Activated CD4-positive, alpha-beta T cell treated with anti-CD3 and anti-CD28 coated beads for 36 hours (primary cell): ENCODE data around the gene CABP2. TPM values are rescaled to one million over a fixed set of nuclear protein-coding genes. Genes with fewer than 3 reads are reported as not detected.
A peak's percentile ranks its signal among the peaks of the same experiment; 100 is the strongest.

Experiments used
- ATAC-seq: fragments of 200-7000 bp; cut with Tn5 transposase; one replicate; pipeline ENCODE4 v1.10.0; 2021; ENCODE audit warnings: mild to moderate bottlenecking, moderate library complexity
- CTCF ChIA-PET: fragments of 350-600 bp; sonication (Branson Sonifier 250); formaldehyde crosslinking; loops from one replicate; lab custom pipeline; 2021; ENCODE audit warnings: antibody characterized with exemption; lab: Charles Lee
- POLR2A ChIA-PET: fragments of 350-600 bp; sonication (Branson Sonifier 250); formaldehyde crosslinking; loops from one replicate; lab custom pipeline; 2021; ENCODE audit warnings: antibody characterized with exemption, inconsistent platforms; lab: Charles Lee
- DNase-seq: peaks from one replicate; pipeline ENCODE4 v3.0.0-alpha.2; 2020
- H3K27ac Mint-ChIP-seq: one replicate; pipeline ENCODE4 v1.8.0; 2021; ENCODE audit warnings: mixed read lengths
- H3K27me3 Mint-ChIP-seq: one replicate; pipeline ENCODE4 v1.8.0; 2021; ENCODE audit warnings: mixed read lengths
- H3K36me3 Mint-ChIP-seq: one replicate; pipeline ENCODE4 v1.8.0; 2021; ENCODE audit warnings: low read depth, mixed read lengths
- H3K4me1 Mint-ChIP-seq: one replicate; pipeline ENCODE4 v1.8.0; 2021; ENCODE audit warnings: mixed read lengths
- H3K4me3 Mint-ChIP-seq: one replicate; pipeline ENCODE4 v1.8.0; 2021; ENCODE audit warnings: mild to moderate bottlenecking, moderate library complexity, mixed read lengths
- H3K9me3 Mint-ChIP-seq: one replicate; pipeline ENCODE4 v1.8.0; 2021; ENCODE audit warnings: low read depth, mixed read lengths
- intact Hi-C, 2 experiments: fragments of 100-400 bp; cut with DNase I in 1 of 2; cut with micrococcal nuclease in 1 of 2; formaldehyde crosslinking; loops; one replicate each; pipeline versions ENCODE4 v1.14.2 to v1.15.1; 2022 to 2024; cut with DNase I, micrococcal nuclease
- total RNA-seq, 2 experiments: library from RNA; stranded (reverse); gene quantifications; one replicate each; pipeline ENCODE4 v1.2.3, GENCODE V29; 2021

CABP2 gene
- total RNA-seq, 2 experiments from 2014 or later = not detected

GRCh38 chr11:67506426-67507051 is 16.7 kb downstream of the CABP2 start:
- intact Hi-C loops = loop anchor here (1.0 to 5.0 kb wide), 11 partner anchors 19 to 153 kb away; partner anchors contain the start of genes POLD4 (in 2 of the 2), TMEM134 (in 2 of the 2), AIP (in 1 of the 2) and PPP1CA (in 1 of the 2)
- ATAC-seq = no peak

DNA sequence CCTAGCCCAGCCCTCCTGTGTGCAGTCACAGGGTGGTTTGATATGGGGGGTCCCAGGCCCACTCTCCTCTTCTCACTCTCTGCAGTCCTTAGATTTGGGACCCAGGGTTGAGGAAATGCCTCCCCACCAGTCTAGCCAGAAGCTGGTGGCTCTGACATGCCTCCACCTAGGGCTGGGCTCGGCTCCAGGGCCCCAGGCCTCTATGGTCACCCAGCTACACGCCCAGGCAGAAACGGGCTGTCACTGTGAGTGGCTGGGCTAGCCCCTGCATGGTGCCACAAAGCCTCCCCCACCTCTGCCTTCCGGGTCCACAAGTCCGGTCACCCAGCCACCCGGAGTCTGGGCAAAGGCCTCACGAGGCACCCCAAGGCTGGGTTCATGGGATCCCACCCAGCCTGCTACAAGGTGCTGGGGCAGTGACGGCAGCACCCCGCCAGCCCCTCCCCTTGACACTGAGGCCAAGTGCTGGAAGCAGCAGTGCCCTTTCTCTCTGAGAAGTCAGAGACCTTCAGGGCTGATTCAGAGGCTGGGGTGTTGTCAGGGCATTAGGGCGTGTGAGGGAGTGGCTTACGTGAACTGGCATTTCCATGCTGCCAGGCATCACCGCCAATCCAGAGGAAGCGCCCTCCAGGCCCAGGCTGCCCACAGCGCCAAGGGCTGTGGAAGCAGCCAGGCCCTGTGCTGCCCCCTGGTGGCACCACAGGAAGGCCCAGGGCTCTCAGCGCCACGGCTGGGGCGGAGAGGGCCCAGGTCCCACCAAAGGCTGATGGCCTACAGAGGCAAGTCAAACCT is 17.4 kb downstream of the CABP2 start:
- intact Hi-C loops = loop anchor here (1.0 to 5.0 kb wide), 12 partner anchors 18 to 152 kb away; partner anchors contain the start of genes POLD4 (in 2 of the 2), TMEM134 (in 2 of the 2), AIP (in 1 of the 2) and PPP1CA (in 1 of the 2)
- peak; percentile 70 for ATAC-seq
- peaks cover 45% of the 10 kb centered on the region for H3K4me1 Mint-ChIP-seq
- peak overlapping the region; percentile 97 for H3K27ac Mint-ChIP-seq
- H3K9me3 Mint-ChIP-seq = no peaks in the 10 kb centered on the region
- ChIA-PET CTCF (interaction anchor here (0.7 to 1.6 kb wide), 6 partner anchors 53 to 152 kb away, joined by 3 to 6 read pairs (median 4); partner anchors contain the start of genes GPR152 and TBC1D10C), POLR2A (interaction anchor here (0.8 to 1.4 kb wide), 2 partner anchors 14 to 104 kb away, joined by 3 to 4 read pairs; partner anchors contain the start of gene PPP1CA)
- H3K36me3 Mint-ChIP-seq = peaks cover 26% of the 10 kb centered on the region
- H3K4me3 Mint-ChIP-seq = peak overlapping the region; percentile 89
- no peaks in the 10 kb centered on the region for H3K27me3 Mint-ChIP-seq
- peak; percentile 97 for DNase-seq

More at GRCh38 chr11:67506426-67507051, 16.7 kb downstream of the CABP2 start:
- peaks cover 37% of the 10 kb centered on the region for H3K4me1 Mint-ChIP-seq
- peaks cover 21% of the 10 kb centered on the region for H3K36me3 Mint-ChIP-seq
- no peaks in the 10 kb centered on the region for H3K9me3 Mint-ChIP-seq
- ChIA-PET POLR2A (interaction anchor here (1.4 kb wide), 1 partner anchor 105 kb away, joined by 4 read pairs; the partner anchor contains the start of gene PPP1CA), CTCF (interaction anchor here (0.7 to 1.4 kb wide), 3 partner anchors 14 to 103 kb away, joined by 3 to 5 read pairs (median 3); partner anchors contain the start of gene TBC1D10C)
- no peak for DNase-seq
- no peaks in the 10 kb centered on the region for H3K27me3 Mint-ChIP-seq
- peak overlapping the region; percentile 89 for H3K4me3 Mint-ChIP-seq
- peak overlapping the region; percentile 88 for H3K27ac Mint-ChIP-seq

DNA sequence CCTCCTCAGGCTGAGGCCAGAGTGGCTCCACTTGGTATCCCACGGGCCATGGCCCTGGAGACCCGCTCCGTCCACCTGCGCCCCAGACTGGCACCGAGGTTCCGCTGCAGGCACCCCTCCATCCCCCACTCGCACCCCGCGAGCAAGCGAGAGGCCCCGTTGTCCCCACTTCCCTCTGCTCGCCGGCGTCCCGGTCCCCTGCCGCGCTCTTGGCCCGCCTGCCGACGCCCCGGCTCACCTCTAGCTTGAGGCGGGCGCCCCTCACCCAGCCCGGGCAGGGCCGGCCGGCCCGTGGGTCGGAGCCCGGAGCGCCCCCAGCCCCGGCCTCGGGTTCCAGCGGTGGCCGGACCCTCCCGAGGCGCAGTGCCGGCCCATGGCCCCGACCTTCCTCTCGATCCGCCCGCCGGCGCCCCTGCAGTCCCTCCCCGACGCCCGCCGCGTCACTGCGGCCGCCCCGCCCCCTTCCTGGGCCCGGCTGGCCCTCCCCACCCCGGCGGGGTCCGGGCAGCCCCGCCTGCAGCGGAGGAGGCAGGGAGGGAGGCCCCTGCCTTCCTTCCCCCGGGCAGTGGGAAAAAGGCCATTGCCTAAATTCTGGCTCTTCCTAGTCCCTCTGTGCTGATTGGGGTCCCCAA is 18.2 kb downstream of the CABP2 start, which contains the start of gene PITPNM1:
Gene PITPNM1, minus strand, starts transcription at position 414 of the 632 bp plus-strand sequence. CDS start 1,183 bp downstream, outside the sequence.
- Mint-ChIP-seq H3K4me1 (peaks cover 48% of the 10 kb centered on the region), H3K27me3 (no peaks in the 10 kb centered on the region), H3K9me3 (no peaks in the 10 kb centered on the region), H3K4me3 (peak within 1 kb of the TSS; percentile 89), H3K27ac (peak within 1 kb of the TSS; percentile 97), H3K36me3 (peaks cover 33% of the 10 kb centered on the region)
- intact Hi-C loops = loop anchor here (2.0 to 5.0 kb wide), 2 partner anchors 20 to 107 kb away; no protein-coding TSS in a partner anchor
- CTCF ChIA-PET = interaction anchor here (0.6 to 1.6 kb wide), 6 partner anchors 40 to 151 kb away, joined by 3 to 6 read pairs (median 4); partner anchors contain the start of genes GPR152 and TBC1D10C
- POLR2A ChIA-PET = interaction anchor here (0.8 to 1.4 kb wide), 2 partner anchors 13 to 104 kb away, joined by 3 to 4 read pairs; partner anchors contain the start of gene PPP1CA
- ATAC-seq = peak; percentile 6
- peak; percentile 87 for DNase-seq

DNA sequence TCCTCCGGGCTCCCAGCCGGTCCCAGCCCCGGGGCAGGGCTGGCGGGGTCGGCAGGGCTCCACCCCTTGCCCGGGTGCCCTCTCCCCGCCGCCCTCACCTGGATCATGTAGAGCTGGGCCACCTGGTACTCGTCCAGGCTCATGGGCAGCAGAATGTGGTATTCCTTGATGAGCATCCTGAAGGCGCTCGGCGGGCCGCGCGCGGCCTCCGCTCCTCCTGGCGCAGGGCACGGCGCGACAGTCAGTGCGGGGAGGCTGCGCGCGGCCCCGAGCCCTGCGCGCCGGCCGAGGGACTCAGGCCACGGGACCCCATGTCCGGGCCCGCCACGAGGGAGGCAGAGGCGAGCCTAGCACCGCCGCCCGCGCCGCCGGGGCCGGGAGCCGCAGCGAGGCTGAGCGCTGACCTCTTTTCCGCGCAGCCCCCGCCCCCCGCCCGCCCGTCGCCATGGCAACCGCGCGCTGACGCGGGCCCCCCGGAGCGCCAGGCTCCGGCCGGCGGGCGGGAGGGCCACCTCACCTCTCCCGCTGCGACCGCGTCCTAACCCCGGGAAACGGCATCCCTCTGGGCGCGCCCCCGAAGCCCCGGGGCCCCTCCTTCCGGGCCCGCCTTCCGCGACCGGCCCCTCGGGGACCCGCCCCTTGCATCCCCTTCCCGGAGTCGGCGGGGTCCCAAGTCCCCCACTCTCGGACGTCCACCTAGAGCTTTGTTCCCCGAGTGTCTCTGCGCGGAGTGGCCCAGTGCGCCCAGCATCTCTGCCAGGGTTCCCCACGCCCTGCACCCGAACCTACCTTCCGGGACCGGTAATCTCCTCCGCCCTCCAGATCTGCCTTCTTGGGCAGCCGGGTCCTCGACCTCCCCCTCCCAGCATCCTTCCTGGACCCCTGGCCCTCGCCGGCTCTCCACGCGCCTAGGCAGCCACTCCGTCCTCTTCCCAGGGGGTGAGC is 19.0 kb downstream of the CABP2 start:
- intact Hi-C loops = loop anchor here in 1 of 2 experiments (2.0 kb wide), 1 partner anchor 19 kb away; no protein-coding TSS in a partner anchor
- CTCF ChIA-PET = interaction anchor here (0.6 to 1.6 kb wide), 2 partner anchors 39 to 97 kb away, joined by 4 to 6 read pairs; no protein-coding TSS in a partner anchor
- Mint-ChIP-seq H3K27ac (peak overlapping the region; percentile 69), H3K36me3 (peaks cover 37% of the 10 kb centered on the region), H3K27me3 (no peaks in the 10 kb centered on the region), H3K9me3 (no peaks in the 10 kb centered on the region), H3K4me3 (peak overlapping the region; percentile 89), H3K4me1 (peaks cover 48% of the 10 kb centered on the region)
- DNase-seq (peak; percentile 53), ATAC-seq (no peak)
- POLR2A ChIA-PET = no interaction called here

DNA sequence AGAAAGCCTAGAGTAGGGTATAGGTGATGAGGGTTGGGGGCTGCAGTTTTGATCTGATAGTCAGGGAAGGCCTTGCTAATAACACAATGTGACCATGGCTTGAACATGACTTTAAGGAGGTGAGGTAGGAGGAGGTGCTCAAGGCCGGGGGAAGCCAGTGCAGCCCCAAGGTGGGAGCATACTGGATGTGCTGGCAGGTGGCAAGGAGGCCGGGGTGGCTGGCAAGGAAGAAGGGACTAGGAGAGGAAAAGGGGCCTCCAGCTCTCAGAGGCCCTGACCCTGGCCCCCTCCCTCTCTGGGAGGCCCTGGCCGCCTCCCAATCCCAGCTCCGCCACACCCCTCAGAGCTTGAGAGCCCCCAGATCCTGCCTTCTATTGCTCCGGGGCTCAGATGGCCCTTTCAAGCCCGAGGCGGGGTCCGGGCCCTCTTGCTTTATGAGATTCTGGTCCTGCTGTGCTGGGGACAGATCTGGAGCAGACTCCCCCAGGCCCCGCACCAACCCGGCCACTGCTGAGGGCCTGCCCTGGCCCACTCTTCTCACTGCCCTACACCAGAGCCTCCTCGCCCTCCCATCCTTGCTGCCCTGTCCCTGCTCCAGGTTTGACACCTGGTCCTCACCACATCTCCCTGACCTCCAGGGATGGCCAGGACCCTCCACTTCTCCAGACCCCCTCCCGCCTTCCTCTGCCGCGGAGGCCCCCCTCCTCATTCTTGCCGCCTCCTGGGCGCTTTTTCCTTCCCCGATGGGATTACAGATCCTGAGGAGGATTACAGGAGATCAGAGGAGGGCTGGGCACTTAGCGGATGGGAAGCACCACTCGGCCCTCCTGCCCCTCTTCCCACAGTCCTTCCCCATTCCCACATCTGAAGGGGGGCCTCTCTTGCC is 19.9 kb downstream of the CABP2 start:
- no peak for ATAC-seq
- H3K27ac Mint-ChIP-seq = peak overlapping the region; percentile 4
- ChIA-PET POLR2A (no interaction called here), CTCF (no interaction called here)
- H3K4me3 Mint-ChIP-seq = peak overlapping the region; percentile 56
- peaks cover 40% of the 10 kb centered on the region for H3K4me1 Mint-ChIP-seq
- no peak for DNase-seq
- intact Hi-C loops = loop anchor here in 1 of 2 experiments (2.0 kb wide), 1 partner anchor 19 kb away; no protein-coding TSS in a partner anchor
- peaks cover 37% of the 10 kb centered on the region for H3K36me3 Mint-ChIP-seq
- no peaks in the 10 kb centered on the region for H3K27me3 Mint-ChIP-seq
- no peaks in the 10 kb centered on the region for H3K9me3 Mint-ChIP-seq

GRCh38 chr11:67502328-67502979 is 20.8 kb downstream of the CABP2 start:
- ChIA-PET CTCF (no interaction called here), POLR2A (no interaction called here)
- no peak for DNase-seq
- Mint-ChIP-seq H3K4me1 (peaks cover 40% of the 10 kb centered on the region), H3K36me3 (peaks cover 37% of the 10 kb centered on the region), H3K9me3 (no peaks in the 10 kb centered on the region), H3K27ac (no peak overlapping the region), H3K4me3 (peak overlapping the region; percentile 56), H3K27me3 (no peaks in the 10 kb centered on the region)
- no peak for ATAC-seq
- intact Hi-C loops = no loop called here

GRCh38 chr11:67501854-67502253 is 21.4 kb downstream of the CABP2 start:
- CTCF ChIA-PET = no interaction called here
- Mint-ChIP-seq H3K9me3 (no peaks in the 10 kb centered on the region), H3K4me1 (peaks cover 36% of the 10 kb centered on the region), H3K27me3 (no peaks in the 10 kb centered on the region), H3K27ac (no peak overlapping the region), H3K36me3 (peaks cover 34% of the 10 kb centered on the region), H3K4me3 (no peak overlapping the region)
- intact Hi-C loops = no loop called here
- ATAC-seq (no peak), DNase-seq (no peak)
- POLR2A ChIA-PET = no interaction called here

DNA sequence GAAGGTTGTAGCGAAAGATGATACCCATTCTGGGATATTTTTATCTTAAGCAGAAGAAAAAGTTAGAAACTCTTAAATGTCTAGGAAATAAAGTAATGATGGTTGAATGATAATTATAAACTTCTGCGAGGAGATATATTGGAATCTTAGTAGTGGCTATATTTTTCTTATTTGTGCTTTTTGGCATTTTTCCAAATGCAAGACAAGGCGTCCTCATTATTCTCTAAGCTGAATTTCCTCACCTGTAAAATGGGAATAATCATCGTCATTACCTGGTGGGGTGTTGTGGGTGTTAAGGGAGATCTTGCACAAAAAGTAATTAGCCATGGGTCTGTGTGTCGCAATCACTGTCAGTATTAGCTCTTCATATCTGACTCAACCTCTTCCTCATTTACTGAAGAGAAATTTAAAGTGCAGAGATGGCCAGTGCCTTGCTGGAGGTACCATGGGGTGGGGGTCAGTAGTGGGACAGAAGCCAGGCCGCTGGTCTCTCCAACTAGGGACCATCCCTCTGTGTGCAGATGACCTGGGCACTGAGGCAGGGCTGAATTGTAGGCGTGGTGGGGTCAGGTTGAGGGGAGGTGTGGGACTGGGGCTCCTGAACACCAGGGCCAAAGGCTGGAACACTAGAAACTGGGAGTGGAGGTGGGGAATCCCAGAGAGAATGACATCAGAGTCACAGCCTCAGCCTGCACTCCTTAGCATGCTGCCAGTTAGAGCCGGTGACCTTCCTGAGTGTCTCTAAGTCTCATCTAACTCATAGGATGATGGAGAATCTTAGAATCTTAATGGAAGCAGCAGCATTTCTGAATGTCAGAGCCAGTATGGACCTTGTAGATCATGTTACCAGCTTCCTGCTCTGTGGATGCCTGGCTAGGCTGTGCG is 22.2 kb downstream of the CABP2 start:
- Mint-ChIP-seq H3K4me3 (no peak overlapping the region), H3K27ac (peak overlapping the region; percentile 17), H3K36me3 (peaks cover 27% of the 10 kb centered on the region), H3K27me3 (no peaks in the 10 kb centered on the region), H3K9me3 (no peaks in the 10 kb centered on the region), H3K4me1 (peaks cover 28% of the 10 kb centered on the region)
- ATAC-seq = no peak
- intact Hi-C loops = no loop called here
- ChIA-PET CTCF (interaction anchor here (0.7 kb wide), 1 partner anchor 36 kb away, joined by 3 read pairs; no protein-coding TSS in a partner anchor), POLR2A (no interaction called here)
- DNase-seq = no peak
